HK-2 (cell line): Measurements from ENCODE around the gene MPPED2.

Experiments
- DNase-seq: peaks from one replicate; pipeline ENCODE4 v3.0.0-alpha.2; 2018; ENCODE audit not compliant: unreplicated experiment

Gene MPPED2

DNA sequence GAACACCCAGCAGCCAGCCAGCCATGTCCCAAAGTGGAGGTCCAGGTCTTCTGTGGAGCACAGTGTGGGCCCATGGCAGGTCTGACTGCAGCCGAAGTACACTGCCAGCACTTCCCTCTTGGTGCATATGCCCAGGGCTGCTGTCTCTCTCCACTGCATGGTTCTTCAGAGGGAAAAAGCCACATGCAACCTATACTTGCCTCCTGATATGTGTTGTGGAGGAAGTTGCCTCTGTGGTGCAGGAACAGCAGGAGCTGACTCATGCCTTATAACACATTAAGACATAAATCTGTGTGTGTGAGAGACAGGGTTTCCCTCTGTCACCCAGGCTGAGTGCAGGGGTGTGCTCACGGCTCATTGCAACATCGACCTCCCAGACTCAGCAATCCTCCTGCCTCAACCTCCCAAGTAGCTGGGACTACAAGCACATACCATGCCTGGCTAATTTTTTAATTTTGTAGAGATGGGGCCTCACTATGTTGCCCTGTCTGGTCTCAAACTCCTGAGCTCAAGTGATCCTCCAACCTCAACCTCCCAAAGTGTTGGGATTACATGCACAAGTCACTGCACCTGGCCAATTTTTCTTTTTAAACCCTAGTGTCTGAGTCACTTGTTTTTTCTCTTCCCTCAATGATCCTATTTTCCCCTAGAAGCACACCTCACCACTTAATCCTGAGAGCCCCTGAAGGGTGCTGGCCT lies 98.8 kb downstream of the MPPED2 start:
- no peak for DNase-seq

DNA sequence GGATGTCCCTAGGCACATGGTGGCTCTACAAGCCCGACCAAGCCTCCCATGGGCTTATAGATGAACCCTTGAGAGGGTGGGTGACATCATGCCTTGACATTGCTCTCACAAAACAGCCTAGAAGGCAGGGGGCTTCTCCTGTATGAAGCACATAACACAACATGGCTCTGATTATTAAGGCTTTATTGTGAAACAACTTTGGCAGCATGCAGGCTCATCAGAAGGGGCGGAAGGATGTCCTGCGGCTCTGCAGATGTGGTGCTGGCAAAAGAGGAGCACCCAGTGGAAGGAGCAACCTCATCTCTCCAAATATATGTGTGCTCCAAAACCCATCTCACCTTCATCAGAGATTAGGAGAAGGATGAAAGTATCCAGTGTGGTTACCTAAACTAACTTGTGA lies 100.4 kb downstream of the MPPED2 start:
- no peak for DNase-seq

DNA sequence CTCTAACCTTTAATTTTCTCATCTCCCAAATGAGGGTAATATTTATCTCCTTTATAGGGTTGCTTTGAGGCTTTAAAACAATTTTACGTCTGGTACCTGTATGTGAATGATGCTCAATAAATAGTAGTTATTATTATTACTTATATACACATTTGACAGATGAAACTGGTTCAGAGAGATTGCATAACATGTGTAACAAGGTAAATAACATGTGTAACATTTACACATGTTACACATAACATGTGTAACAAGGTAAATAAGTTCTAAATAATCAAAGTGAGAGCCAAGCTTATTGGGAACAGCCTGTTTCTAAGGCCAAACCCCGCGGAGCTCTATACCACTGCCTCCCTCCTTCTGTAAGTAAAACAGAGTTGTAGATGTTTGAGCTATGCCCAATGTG lies 100.9 kb downstream of the MPPED2 start:
- no peak for DNase-seq

DNA sequence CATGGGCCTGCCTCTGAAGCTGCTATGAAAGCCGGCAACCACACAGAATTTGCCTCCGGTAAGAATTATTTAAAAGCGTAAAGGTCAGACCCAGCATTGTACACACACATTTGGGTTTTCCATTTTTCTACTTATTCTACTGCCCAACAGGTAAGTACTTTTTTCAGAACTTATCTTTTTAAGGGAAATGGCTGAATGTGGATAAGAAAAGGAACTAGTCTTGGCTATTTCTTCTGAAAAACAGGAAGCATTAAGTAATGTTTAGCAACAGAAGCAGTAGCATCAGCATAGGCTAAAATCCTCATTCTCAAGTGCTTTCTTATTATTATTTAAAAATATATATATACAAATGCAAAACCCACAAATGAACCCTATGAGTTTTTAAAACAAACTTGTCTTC lies 103.1 kb downstream of the MPPED2 start:
- DNase-seq: no peak

DNA sequence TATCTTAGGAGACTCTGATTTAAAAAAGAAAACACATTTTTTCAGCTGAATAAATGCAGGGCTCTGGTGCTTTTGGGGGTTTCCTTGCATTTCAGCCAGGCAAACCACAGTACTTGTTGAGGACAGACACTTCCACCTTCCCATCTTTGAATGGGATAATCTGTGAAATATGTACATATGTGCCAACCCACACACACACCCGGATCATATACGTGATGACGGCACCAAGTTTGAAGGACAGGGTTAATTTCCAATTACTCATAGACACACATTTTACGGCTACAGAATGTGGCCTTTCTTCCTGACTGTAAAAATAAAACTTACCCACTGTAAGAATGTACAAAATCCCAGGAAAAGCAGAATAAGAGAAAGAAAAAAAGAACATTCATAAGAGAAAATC lies 104.4 kb downstream of the MPPED2 start:
- no peak for DNase-seq

DNA sequence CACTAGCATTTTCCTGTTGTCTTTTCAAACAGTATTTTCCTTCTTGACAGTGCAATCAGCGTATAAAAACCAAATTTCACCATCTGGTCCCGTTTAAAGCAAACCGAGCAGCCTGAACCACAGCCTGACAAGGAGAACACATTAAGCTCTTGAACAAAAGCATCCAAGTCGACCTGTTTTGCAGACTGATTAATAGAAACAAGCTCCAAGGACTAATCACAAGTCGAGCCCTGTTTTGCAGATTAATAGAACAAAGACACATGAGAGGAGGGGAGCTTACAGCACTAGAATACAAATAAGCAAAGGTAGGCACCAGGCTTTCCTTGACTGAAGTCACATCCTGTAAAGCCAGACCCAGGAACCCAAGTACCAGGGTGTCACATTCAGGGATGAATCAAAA lies 104.8 kb downstream of the MPPED2 start:
- no peak for DNase-seq

DNA sequence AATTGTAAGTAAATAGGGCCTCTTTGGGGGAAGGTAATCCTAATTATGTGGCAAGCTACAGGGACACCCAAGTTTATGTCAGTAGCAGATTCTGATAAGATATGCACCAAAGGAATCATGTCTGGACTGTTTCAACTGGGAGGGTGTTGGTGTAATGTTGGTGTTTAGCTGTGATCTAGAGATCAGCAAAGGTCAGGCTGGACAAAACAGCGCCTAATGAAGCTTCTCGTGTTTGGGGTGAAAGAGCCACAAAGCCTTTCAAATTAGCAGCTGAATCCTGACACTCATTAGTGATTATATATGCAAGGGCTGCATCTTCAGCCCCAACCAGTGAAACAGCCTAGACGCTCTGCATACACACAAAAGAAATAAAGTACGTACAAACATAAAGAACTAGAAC lies 106.3 kb downstream of the MPPED2 start:
- no peak for DNase-seq

DNA sequence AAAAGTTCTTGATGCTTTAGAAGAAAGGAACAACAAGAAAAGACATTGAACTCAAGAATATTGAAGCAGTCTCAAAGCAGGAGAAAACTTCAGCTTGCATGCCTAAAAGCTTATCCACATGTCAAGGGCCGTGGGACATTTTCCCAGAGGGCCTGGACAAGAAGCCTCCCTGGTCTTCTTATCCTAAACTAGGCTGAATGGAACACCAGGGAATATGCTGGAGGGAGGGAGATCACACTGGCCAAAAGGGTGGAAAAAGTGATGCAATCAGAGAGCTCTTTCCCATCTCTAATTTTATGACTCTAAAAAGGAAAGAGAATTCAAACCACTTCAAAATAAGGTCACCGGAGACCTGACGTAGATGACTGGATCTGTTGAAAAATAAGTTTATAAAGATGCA lies 107.2 kb downstream of the MPPED2 start:
- no peak for DNase-seq

DNA sequence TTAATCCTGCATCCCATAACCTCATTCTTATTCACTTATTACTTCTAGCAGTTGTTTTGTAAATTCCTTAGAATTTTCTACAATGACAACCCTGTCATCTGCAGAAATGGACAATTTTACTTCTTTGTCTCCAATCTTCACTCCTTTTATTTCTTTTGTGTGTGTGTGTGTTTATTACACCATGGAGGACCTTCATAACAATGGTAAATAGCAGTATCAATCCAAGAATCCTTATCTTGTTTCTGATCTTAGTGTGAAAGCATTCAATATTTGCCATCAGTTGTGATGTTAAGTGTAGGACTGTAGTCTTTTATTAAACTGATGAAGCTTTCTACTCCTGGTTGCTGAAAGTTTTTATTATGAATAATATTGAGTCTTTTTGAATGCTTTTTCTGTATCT lies 109.1 kb downstream of the MPPED2 start:
- no peak for DNase-seq

DNA sequence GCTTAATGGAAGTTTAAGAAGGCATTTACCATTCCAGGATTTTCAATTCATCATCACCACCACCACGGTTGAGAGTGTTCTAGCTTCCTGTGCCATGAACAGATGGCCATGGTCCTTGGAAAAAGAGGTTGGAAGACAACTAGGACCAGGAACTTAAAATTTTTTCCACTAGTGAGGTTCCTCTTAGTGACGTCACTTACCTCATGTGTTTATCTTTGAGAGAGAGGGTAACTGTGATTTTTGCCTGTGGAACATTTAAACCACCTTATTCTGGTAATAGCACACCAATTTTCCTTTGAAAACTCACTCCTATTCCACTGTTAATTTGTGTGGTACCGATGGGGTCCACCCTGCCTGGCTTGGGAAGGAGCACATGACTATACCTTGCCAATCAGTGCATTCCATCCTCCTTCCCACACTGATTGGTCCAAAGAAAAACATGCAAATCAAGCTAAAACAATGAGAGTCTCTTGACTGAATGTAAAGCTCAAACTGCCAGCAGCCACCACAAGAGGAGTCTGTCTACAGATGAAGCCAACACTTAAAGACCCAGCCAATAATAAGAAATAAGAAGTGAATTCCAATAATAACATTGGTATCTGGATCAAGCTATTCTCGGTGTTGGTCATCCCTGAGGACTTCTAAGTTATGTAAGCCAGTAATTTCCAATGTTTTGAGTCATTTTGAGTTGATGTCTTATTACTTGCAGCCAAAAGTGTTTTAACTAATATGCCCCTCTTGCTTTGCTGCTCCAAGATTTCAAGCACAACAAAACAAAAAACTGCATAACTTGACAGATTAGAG lies 111.8 kb downstream of the MPPED2 start:
- no peak for DNase-seq

DNA sequence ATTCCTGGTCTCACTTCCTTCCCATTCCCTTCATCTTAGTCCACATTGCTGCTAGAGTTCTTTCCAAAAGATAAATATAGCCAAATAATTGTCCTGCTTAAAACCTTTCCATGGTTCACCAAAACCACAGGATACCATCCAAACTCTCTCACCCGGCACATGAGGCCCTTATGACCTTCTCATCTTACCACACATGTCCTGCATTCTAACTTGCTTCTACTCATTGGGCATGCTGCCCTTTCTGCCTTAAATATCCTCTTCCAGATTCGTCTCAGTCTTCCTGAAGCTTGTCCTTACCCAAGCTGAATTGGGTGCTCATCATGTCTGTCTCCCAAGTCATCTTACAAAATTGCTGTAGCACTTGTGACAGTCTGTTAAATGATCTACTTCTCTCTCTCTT lies 114.9 kb downstream of the MPPED2 start:
- DNase-seq: no peak

DNA sequence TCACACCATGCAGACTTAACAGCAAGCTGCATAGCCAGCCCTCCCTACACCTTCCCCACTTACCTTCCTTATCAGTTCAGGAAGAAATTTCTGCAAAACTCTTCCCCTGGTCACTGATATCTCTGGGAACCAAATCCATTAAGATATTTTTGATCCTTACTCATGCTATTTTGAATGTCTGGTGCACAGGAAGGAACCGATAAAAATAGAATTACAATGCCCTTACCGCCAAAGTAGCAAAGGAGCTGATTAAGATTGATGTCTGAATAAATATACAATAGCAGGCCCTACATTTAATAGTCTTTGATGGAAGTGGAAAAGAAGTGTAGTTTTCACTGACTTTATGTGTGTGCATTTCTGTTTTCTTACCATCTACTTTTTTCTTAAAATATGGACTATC lies 117.3 kb downstream of the MPPED2 start:
- no peak for DNase-seq

DNA sequence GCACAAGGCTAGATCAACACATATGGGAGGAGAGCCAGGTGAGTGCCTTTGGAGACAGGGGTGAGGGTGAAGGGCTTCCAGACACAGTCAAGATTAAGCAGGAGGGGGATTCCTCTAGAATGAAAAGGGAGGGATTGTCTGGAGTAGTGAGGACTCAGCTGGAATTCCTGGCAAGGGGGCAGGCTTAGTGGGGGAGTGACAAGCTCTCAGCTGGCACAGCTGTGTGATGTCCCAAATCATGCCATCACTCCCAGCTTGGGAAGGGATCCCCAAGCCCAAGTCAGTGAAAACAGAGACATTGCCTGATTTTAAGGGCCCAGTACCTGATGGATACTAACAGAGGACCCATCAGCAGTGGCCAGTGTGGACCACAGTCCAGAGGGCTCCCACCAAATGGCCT lies 119.0 kb downstream of the MPPED2 start:
- no peak for DNase-seq

DNA sequence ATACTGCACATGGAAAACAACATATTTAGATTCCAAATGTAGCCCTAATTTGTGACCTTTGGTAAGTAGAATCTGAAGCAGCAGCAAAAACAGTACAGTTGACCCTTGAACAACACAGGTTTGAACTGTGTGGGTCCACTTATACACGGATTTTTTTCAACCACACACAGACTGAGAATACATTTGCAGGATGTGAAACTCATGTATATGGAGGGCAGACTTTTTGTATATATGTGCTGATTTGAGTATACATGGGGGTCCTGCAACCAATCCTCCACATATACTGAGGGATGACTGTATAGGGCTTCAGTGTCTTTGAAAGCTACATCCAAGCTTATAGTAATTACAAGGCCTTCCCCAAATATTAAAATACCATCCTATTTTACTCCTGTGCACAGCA lies 120.5 kb downstream of the MPPED2 start:
- no peak for DNase-seq

DNA sequence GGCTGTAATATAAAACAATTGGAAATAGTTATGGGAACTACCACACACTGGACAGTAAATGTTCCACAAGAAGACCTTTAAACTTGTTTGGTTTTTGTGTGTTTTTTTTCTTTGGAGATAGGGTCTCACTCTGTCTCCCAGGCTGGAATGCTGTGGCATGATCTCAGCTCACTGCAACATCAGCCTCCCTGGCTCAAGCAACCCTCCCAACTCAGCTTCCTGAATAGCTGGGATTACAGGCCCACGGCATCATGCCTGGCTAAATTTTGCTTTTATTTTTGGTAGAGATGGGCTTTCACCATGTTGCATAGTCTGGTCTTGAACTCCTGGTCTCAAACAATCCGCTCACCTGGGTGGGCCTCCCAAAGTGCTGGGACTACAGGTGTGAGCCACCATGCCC lies 121.0 kb downstream of the MPPED2 start:
- no peak for DNase-seq

DNA sequence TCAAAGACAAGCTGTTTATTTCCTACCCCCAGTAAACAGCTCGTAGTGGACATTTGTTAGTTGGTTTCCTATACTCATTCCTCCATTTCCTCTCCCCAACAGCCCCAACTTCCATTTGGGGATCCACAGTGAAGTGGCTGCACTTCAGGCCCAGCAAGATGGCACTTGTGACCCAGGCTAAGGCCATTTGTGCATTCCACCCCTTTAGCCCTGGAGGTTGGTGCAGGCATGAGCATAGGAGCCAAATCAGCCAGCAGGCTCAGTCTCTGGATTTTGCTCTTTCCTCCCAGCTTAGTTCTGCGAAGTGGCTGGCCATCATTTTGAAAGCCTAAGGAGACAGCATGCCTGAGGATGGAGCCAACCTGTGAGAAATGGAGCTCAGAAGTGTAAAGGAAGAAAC lies 122.9 kb downstream of the MPPED2 start:
- no peak for DNase-seq

DNA sequence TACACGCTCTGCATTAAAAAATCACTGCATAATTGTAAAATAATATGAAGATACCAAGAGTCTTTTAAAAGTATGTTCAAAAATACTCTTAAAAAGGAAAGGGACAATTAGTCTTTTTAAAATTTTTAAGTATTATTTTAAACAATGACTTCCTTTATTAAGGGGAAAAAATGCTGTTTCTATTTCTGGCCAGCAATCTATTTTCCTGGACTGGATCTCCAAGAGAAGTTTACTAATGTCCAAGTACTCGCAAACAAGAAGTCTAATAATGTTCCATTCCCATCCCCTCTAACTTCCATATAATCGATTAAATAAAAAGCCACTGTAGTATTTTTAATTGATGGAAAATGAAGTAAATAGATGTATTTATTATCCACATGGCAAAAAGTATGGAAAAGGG lies 123.7 kb downstream of the MPPED2 start:
- DNase-seq: no peak

DNA sequence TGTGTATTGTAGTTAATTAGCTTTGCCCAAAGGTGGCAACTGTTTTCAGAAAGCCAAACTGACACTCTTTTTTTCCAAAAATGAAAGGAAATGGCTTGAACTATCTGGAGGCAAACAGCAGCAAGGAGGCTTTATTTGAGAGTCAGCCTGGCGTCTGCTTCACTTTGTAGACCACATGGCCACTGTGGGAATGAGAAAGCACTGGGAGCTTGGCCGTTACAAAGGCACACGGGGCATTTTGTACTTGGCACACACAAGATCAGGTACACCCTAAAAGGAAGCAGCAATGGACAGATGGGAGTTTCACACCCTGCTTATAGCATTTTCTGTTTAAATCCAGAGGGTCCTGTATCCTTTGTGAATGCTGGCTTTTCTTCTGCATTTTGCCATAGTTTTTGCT lies 126.3 kb downstream of the MPPED2 start:
- no peak for DNase-seq

DNA sequence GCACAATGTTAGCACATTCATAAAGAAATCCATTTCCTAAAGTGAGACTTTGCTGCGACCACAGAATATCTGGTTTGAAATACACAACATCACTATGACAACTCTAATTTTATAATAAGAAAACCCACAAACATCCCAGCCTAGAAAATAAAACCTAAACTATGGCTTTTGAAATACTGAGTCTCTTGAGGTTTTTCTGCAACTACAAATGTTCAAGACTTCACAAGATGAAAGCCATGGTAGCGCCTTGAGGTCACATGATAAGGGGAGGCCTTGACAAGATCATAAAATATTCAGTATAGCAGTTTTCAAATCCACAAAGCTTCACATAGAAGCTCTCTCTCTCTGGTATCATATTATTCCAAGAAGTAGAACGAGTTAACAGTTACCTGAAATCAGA lies 126.8 kb downstream of the MPPED2 start:
- no peak for DNase-seq

DNA sequence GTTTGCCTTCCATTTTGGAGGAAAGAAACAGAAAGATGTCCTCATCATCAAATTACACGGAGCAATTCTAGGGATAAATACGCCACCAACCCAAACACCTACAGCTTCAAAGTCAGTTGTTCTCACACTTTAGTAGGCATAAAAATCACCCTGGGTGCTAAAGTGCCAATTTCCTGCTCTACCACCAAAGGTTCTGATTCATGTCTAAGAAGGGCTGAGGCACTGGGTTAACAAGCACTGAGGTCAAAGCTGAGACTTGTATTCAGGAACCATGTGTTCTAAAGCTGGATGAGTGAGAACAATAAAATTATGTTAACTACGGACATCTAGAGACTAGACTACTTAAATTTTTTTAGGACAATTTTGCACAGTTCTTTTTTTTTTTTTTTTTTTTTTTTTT lies 127.6 kb downstream of the MPPED2 start:
- no peak for DNase-seq

DNA sequence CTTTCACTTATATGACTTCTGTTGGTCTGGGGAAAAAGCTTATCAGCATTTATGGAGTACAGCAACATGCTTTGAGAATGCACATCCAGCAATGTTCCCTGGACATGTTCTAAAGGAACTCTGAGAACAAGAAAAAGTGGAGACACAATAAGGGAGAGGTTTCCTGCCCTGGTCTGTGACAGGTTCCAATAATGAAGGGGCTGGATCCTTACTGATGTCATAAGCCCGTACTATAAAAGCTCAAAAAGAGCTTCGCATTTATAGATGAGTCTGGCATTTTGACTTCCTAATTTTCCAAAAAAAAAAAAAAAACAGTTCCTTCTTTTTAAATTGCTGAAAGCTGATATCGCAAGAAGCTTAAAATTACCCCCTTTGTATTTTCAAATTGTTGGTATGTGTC lies 129.1 kb downstream of the MPPED2 start:
- no peak for DNase-seq

DNA sequence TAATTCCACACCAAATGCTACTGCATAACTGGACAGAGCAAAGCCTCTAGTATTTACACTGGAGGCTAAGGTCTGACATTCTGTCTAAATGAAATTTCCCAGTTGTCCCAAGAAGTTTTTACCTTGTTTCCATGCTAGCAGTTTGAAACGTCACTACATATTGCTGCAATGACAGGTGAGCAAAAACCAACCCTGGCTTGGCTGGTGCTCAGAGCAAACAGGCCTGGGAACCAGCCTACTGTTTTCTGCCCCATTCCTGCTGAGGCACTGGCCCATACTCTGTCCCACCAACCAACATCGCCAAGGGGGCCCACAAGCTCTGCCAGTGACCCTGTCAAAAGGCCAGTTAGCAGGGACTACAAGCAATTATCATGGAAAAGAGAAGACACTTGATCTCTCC lies 131.1 kb downstream of the MPPED2 start:
- no peak for DNase-seq

DNA sequence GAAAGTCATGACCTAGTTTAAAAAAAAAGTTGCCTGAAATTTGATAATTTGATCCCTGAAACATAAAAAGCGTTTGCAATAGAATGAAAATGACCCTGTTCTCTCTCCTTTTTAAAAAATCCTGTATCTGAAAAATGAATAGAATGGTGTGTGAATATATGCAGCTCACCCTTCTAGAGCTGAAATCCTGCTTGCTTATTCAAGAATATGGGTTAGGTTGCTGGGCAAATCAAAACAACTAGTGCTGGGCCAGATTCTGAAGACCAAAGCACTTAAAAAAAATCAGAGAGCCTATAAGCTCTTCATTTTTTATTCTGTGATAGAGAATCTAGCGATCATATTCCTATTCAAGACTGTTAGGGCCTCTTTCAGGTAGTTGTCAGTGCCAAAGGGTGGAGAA lies 131.6 kb downstream of the MPPED2 start:
- DNase-seq: no peak

DNA sequence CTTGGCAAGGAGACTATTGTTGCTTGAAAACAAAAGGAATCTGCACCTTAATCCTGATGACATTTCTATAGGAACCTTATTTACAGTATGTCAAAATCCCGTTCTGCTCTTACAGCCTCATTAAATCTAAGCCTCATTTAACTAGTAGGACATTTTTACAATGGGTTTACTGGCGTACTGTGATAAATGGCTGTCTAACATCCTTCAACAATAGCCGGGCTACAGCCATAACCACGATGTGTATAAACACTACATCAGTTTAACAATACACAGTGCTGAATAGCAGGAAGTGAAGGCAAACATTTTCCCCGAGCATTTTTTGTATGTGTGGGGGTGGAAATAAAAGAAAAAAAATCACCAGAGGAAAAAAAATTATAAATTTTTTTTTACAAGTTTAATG lies 132.0 kb downstream of the MPPED2 start:
- no peak for DNase-seq
